Measurements from ENCODE around the gene KCNK7. TPM values are rescaled to one million over a fixed set of nuclear protein-coding genes. Genes with fewer than 3 reads are reported as not detected.

Gene KCNK7
- polyA plus RNA-seq, 3 donors, result 4.3 TPM; not detected in 2

GRCh38 chr11:65636108-65637031 lies 40.8 kb upstream of the KCNK7 start:
- no peaks in the 10 kb centered on the region for H3K9me3 Mint-ChIP-seq
- intact Hi-C loops (cut with micrococcal nuclease), result loop anchor here in 1 of 2 donors (1.0 kb wide), 1 partner anchor 15 kb away; no protein-coding TSS in a partner anchor
- DNase-seq, result no peak
- Histone ChIP-seq H3K79me2 (ENCODE audit: insufficient read depth, low read length) (peaks cover 35% of the 10 kb centered on the region), H3K9me3 (replicated peaks in 1 of 2; ENCODE audit: control insufficient read depth in 1 of 2, insufficient read depth in 1 of 2, low read length in 2 of 2) (no peaks in the 10 kb centered on the region), H3K27ac (ENCODE audit: low read depth in 1 of 2, low read length in 2 of 2) (no peak overlapping the region), H3K9ac (ENCODE audit: insufficient read depth, low read length, poor library complexity, severe bottlenecking) (no peak overlapping the region), H3K4me1 (ENCODE audit: control insufficient read depth in 1 of 2, insufficient read depth in 2 of 2, low read length in 2 of 2) (peaks cover 31 to 45% of the 10 kb centered on the region in 2 donors), H2AFZ (ENCODE audit: insufficient read depth, low read depth, low read length, poor library complexity, severe bottlenecking) (no peak overlapping the region), H3K36me3 (replicated peaks in 1 of 2; ENCODE audit: control insufficient read depth in 1 of 2, insufficient read depth in 2 of 2, low read length in 2 of 2) (peaks cover 38 to 57% of the 10 kb centered on the region in 2 donors), H3K27me3 (ENCODE audit: control insufficient read depth in 2 of 2, insufficient read depth in 2 of 2, low read length in 2 of 2) (no peaks in the 10 kb centered on the region), H4K20me1 (ENCODE audit: insufficient read depth, low read length) (peaks cover 47% of the 10 kb centered on the region), H3K4me2 (replicated peaks; ENCODE audit: extremely low read depth, low read length, poor library complexity, severe bottlenecking) (no peak overlapping the region), H3K4me3 (replicated peaks in 1 of 3; ENCODE audit: low read depth in 2 of 3, low read length in 3 of 3) (no peak overlapping the region)
- no peak overlapping the region for H3K4me3 Mint-ChIP-seq
- 96% methylated on average over 17 of the region's 28 CpGs for WGBS (ENCODE audit: insufficient coverage)
- no peak for TF ChIP-seq CTCF (IDR thresholded peaks at IDR 0.05)
- peak overlapping the region in 2 of 7 donors; percentile 56 to 67 for H3K27ac Mint-ChIP-seq
- peaks cover 0 to 1% (median 0%) of the 10 kb centered on the region in 3 donors for H3K27me3 Mint-ChIP-seq (ENCODE audit: low read depth in 3 of 3)
- peaks cover 26 to 58% of the 10 kb centered on the region in 2 donors for H3K36me3 Mint-ChIP-seq
- peaks cover 39% of the 10 kb centered on the region for H3K4me1 Mint-ChIP-seq

GRCh38 chr11:65634905-65635731 lies 39.5 kb upstream of the KCNK7 start:
- Mint-ChIP-seq H3K27me3 (ENCODE audit: low read depth in 3 of 3) (peaks cover 0 to 1% (median 0%) of the 10 kb centered on the region in 3 donors), H3K27ac (peak overlapping the region in 1 of 7 donors; percentile 42), H3K4me3 (no peak overlapping the region), H3K4me1 (peaks cover 30% of the 10 kb centered on the region), H3K36me3 (peaks cover 32 to 68% of the 10 kb centered on the region in 2 donors), H3K9me3 (no peaks in the 10 kb centered on the region)
- no peak for TF ChIP-seq CTCF (IDR thresholded peaks at IDR 0.05)
- Histone ChIP-seq H3K9ac (ENCODE audit: insufficient read depth, low read length, poor library complexity, severe bottlenecking) (no peak overlapping the region), H3K79me2 (ENCODE audit: insufficient read depth, low read length) (peaks cover 23% of the 10 kb centered on the region), H3K27me3 (ENCODE audit: control insufficient read depth in 2 of 2, insufficient read depth in 2 of 2, low read length in 2 of 2) (no peaks in the 10 kb centered on the region), H3K27ac (ENCODE audit: low read depth in 1 of 2, low read length in 2 of 2) (no peak overlapping the region), H3K36me3 (replicated peaks in 1 of 2; ENCODE audit: control insufficient read depth in 1 of 2, insufficient read depth in 2 of 2, low read length in 2 of 2) (peaks cover 49 to 69% of the 10 kb centered on the region in 2 donors), H4K20me1 (ENCODE audit: insufficient read depth, low read length) (peaks cover 47% of the 10 kb centered on the region), H3K9me3 (replicated peaks in 1 of 2; ENCODE audit: control insufficient read depth in 1 of 2, insufficient read depth in 1 of 2, low read length in 2 of 2) (no peaks in the 10 kb centered on the region), H3K4me1 (ENCODE audit: control insufficient read depth in 1 of 2, insufficient read depth in 2 of 2, low read length in 2 of 2) (peaks cover 22 to 32% of the 10 kb centered on the region in 2 donors), H3K4me3 (replicated peaks in 1 of 3; ENCODE audit: low read depth in 2 of 3, low read length in 3 of 3) (no peak overlapping the region), H2AFZ (ENCODE audit: insufficient read depth, low read depth, low read length, poor library complexity, severe bottlenecking) (no peak overlapping the region), H3K4me2 (replicated peaks; ENCODE audit: extremely low read depth, low read length, poor library complexity, severe bottlenecking) (no peak overlapping the region)
- intact Hi-C loops (cut with micrococcal nuclease), result no loop called here
- 96% methylated on average over 45 of the region's 46 CpGs for WGBS (ENCODE audit: insufficient coverage)
- DNase-seq, result no peak
